Suprapubic skin (tissue), 4 donors: Measurements from ENCODE around the gene DDI2.

ENCODE experiments used
- CTCF ChIP-seq, 2 donors: fragments of 200-600 bp in 1 of 2; fragments of 450-650 bp in 1 of 2; sonication (generic) in 1 of 2; IDR thresholded peaks; one replicate each; pipeline ENCODE4 v1.5.1; 2016 to 2019; ENCODE audit warnings: antibody characterized with exemption in 2 of 2, mild to moderate bottlenecking in 1 of 2, moderate library complexity in 1 of 2
- EP300 ChIP-seq: sonication (generic); formaldehyde crosslinking; IDR thresholded peaks from one replicate; pipeline ENCODE4 v1.6.1; 2017; ENCODE audit warnings: antibody characterized with exemption
- POLR2A ChIP-seq, 2 donors: fragments of 450-650 bp; IDR thresholded peaks; one replicate each; pipeline ENCODE4 v1.6.1; 2017; ENCODE audit warnings: antibody characterized with exemption in 2 of 2, mild to moderate bottlenecking in 2 of 2, moderate library complexity in 2 of 2
- POLR2AphosphoS5 ChIP-seq, 3 donors: sonication (generic); formaldehyde crosslinking; IDR thresholded peaks; one replicate each; pipeline ENCODE4 v1.6.1; 2017; ENCODE audit warnings: antibody characterized with exemption in 3 of 3

DNA sequence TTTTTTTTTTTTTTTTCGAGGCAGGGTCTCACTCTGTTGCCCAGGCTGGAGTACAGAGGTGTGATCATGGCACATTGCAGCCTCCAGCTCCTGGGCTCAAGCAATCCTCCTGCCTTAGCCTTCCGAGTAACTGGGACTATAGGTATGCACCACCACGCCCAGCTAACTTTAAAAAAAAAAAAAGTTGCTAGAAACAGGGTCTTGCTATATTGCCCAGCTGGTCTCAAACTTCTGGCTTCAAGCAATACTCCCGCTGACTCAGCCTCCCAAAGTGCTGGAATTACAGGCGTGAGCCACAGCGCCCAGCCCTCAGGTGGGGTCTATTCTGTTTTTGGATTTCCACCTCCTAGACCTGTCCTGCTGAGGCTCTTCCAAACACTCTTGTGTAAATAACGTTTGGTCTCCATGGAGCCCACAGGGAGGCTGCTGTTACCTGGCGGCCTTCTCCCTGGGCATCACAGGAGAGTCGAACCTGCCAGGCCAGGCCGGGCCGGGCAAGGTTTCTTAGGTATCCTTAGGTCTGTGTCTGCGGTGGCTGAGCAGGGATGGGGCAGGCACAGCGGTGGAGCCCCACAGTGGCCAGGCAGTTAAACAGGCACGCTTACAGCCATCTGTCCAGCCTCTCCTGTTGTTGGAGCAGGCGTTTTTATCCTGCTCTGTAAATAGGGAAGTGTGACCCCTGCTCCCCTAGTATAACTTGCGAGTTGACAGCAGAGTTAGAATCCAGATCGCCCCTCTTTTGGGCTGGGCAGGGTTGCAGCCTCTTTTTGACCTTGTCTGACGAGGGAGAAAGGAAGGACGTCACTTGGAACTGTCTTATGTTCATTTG, 85.7 kb downstream of the DDI2 start:
- TF ChIP-seq CTCF (IDR thresholded peaks at IDR 0.05) (no peak), POLR2AphosphoS5 (IDR thresholded peaks at IDR 0.05) (no peak), EP300 (no peak), POLR2A (IDR thresholded peaks at IDR 0.05) (no peak)
